Measurements from ENCODE around the gene ITPRIP.

Gene ITPRIP

GRCh38 chr10:104279550-104280259 lies 58.6 kb downstream of the ITPRIP start:
- DNase-seq (ENCODE audit: low spot score) = no peak

GRCh38 chr10:104277785-104278184 lies 60.5 kb downstream of the ITPRIP start:
- DNase-seq (ENCODE audit: low spot score) = no peak

GRCh38 chr10:104276192-104276591 lies 62.1 kb downstream of the ITPRIP start:
- no peak for DNase-seq (ENCODE audit: low spot score)

GRCh38 chr10:104274762-104275721 lies 63.2 kb downstream of the ITPRIP start:
- DNase-seq (ENCODE audit: low spot score) = peak; percentile 50

- DNase-seq (ENCODE audit: low spot score) = no peak
Observed at GRCh38 chr10:104273899-104274575, 64.2 kb downstream of the ITPRIP start.

GRCh38 chr10:104273286-104273685 lies 65.0 kb downstream of the ITPRIP start:
- no peak for DNase-seq (ENCODE audit: low spot score)

- DNase-seq (ENCODE audit: low spot score) = peak; percentile 99
Observed at GRCh38 chr10:104268713-104269645, 69.3 kb downstream of the ITPRIP start, which contains the start of gene GSTO2. GSTO2 (plus strand) TSS chr10:104269184; CDS start chr10:104274916, 5,732 bp downstream.

- peak; percentile 8 for DNase-seq (ENCODE audit: low spot score)
Observed at GRCh38 chr10:104268405-104268712, 69.9 kb downstream of the ITPRIP start.

- no peak for DNase-seq (ENCODE audit: low spot score)
Observed at GRCh38 chr10:104267721-104268404, 70.4 kb downstream of the ITPRIP start.

- no peak for DNase-seq (ENCODE audit: low spot score)
Observed at GRCh38 chr10:104264783-104265182, 73.5 kb downstream of the ITPRIP start.

- DNase-seq (ENCODE audit: low spot score) = no peak
Observed at GRCh38 chr10:104262055-104262454, 76.2 kb downstream of the ITPRIP start.

- peak; percentile 39 for DNase-seq (ENCODE audit: low spot score)
Observed at GRCh38 chr10:104260775-104261115, 77.5 kb downstream of the ITPRIP start.

- DNase-seq (ENCODE audit: low spot score) = no peak
Observed at GRCh38 chr10:104259999-104260774, 78.1 kb downstream of the ITPRIP start.
